H7 (cell line): ENCODE measurements around the gene FIGN. TPM values are rescaled to one million over a fixed set of nuclear protein-coding genes. Genes with fewer than 3 reads are reported as not detected.

Source experiments
- DNase-seq: peaks from one replicate; pipeline ENCODE4 v3.0.0; 2012
- H3K27me3 ChIP-seq: 2 replicates; pipeline ENCODE4 v1.6.0; 2011; ENCODE audit warnings: mild to moderate bottlenecking, low read length; ENCODE audit not compliant: control insufficient read depth, insufficient read depth
- H3K36me3 ChIP-seq: replicated peaks from 2 replicates; pipeline ENCODE4 v1.5.1; 2011; ENCODE audit warnings: low read length; ENCODE audit not compliant: control insufficient read depth, insufficient read depth
- H3K4me3 ChIP-seq: 2 replicates; pipeline ENCODE4 v1.5.1; 2011; ENCODE audit warnings: low read depth, mild to moderate bottlenecking, control low read depth, low read length, moderate library complexity; ENCODE audit not compliant: insufficient read depth
- total RNA-seq: library from RNA; depleted of rRNA; stranded (reverse); fragments of >200 nt; shearing (Covaris generic); gene quantifications from 2 replicates; pipeline ENCODE4 v1.2.3, GENCODE V29; 2014

The FIGN gene
- total RNA-seq, 1 experiment from 2014 or later: 8.7 TPM

GRCh38 chr2:163610817-163611556 is 124.8 kb downstream of the FIGN start:
- peak; percentile 13 for DNase-seq
- Histone ChIP-seq H3K4me3 (no peak overlapping the region), H3K36me3 (no peaks in the 10 kb centered on the region; the same call in 1 of the 2 replicates), H3K27me3 (no peaks in the 10 kb centered on the region)

GRCh38 chr2:163607630-163608029 is 128.2 kb downstream of the FIGN start:
- Histone ChIP-seq H3K36me3 (no peaks in the 10 kb centered on the region; the same call in 1 of the 2 replicates), H3K4me3 (no peak overlapping the region), H3K27me3 (no peaks in the 10 kb centered on the region)
- DNase-seq: no peak

GRCh38 chr2:163606878-163607277 is 128.9 kb downstream of the FIGN start:
- no peaks in the 10 kb centered on the region; the same call in 1 of the 2 replicates for H3K36me3 ChIP-seq
- no peak overlapping the region for H3K4me3 ChIP-seq
- DNase-seq: no peak
- H3K27me3 ChIP-seq: no peaks in the 10 kb centered on the region

GRCh38 chr2:163605779-163606178 is 130.0 kb downstream of the FIGN start:
- no peaks in the 10 kb centered on the region; the same call in 1 of the 2 replicates for H3K36me3 ChIP-seq
- H3K27me3 ChIP-seq: no peaks in the 10 kb centered on the region
- DNase-seq: no peak
- no peak overlapping the region for H3K4me3 ChIP-seq

DNA sequence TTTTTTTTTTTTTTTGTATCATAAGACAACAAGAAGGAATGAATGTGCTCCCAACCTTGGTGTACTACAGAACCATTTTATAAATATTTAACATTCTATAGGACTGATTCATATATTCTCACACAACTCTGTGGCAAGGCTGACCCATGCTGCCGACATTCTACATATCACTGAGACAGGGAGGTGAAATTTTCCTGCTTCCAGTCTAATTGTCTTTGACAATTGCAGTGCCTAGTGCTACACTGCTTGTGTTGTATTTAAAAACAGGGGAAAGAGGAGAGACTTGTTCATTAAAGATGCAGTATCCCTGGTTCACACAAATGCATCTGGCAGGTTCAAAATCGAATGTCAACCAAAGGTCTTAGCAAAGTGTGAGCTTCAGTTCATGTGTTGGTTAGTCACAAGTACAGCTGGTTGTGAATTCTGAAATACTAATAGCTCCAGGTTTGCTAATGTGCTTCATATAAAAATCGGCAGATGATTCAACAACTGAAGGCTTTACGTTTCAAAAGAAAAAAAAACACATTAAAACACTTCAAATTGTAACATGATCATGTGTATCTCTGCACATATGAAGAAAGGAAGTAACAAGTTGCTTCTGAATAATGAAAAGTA is 130.8 kb downstream of the FIGN start:
- Histone ChIP-seq H3K4me3 (no peak overlapping the region), H3K36me3 (no peaks in the 10 kb centered on the region), H3K27me3 (no peaks in the 10 kb centered on the region)
- no peak for DNase-seq

GRCh38 chr2:163602196-163602595 is 133.6 kb downstream of the FIGN start:
- DNase-seq: no peak
- Histone ChIP-seq H3K27me3 (no peaks in the 10 kb centered on the region), H3K4me3 (no peak overlapping the region), H3K36me3 (no peaks in the 10 kb centered on the region)

DNA sequence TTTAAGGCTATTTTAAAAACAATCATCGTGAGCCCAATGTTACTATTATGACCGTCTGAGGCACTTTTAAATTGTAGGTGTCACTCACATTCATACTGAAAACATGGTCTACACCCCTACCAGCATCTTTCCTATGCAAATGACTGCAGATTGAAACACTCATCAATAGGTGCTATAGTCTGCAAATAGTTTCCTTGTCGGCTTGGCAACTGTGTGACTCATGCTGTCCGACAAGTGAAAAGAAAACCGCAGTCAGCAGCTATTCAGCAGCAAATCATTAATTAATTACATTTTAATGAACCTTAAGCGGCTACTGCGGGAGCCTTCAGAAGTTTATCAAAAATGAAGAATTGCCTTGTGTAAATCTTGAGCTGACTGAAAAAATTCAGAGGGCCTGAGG is 134.4 kb downstream of the FIGN start:
- DNase-seq: no peak

DNA sequence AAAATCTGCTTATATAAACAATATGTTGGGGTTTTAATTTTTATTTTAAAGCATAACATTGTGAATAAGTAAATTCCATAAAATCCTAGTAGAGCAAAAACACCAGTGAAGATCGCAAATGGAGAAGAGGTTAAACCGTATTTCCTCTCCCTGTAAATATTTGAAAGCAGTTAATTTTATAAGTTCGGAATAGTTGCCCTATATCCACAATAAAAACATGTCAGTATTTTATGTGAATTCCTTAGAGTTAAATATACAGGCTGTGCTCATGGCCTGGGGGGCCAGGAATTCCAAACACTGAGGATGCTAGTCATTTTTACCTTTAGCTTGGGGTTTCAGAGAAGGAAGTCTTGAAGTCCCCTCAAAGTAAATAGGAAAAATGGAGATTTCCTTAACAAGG is 135.0 kb downstream of the FIGN start:
- Histone ChIP-seq H3K36me3 (no peaks in the 10 kb centered on the region), H3K4me3 (no peak overlapping the region), H3K27me3 (no peaks in the 10 kb centered on the region)
- no peak for DNase-seq

More for the DNA sequence above, 134.4 kb downstream of the FIGN start:
- Histone ChIP-seq H3K36me3 (no peaks in the 10 kb centered on the region), H3K4me3 (no peak overlapping the region), H3K27me3 (no peaks in the 10 kb centered on the region)

GRCh38 chr2:163595028-163595427 is 140.8 kb downstream of the FIGN start:
- no peak for DNase-seq
- H3K36me3 ChIP-seq: no peaks in the 10 kb centered on the region
- no peak overlapping the region for H3K4me3 ChIP-seq
- H3K27me3 ChIP-seq: no peaks in the 10 kb centered on the region

GRCh38 chr2:163594497-163594896 is 141.3 kb downstream of the FIGN start:
- H3K27me3 ChIP-seq: no peaks in the 10 kb centered on the region
- no peaks in the 10 kb centered on the region for H3K36me3 ChIP-seq
- H3K4me3 ChIP-seq: no peak overlapping the region
- DNase-seq: no peak

DNA sequence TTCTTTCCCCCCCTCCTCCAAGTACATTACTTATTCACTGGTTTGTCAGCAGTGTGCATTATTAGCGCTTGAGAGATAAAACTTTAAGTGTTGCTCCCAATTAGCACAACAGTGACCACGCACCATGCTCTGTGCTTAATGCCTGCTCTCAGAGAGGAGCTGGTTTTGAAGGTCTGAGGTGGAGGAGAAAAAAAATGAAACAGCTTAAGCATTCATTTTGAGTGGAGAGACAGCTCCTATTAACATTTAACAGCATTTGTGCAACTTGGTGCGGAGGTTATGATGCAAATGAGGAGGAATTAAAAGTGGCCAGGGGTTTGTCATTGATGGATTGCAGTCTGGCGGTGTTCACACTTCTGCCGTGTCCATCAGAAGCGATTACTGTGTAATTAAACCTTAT is 141.8 kb downstream of the FIGN start:
- Histone ChIP-seq H3K36me3 (no peaks in the 10 kb centered on the region), H3K4me3 (no peak overlapping the region), H3K27me3 (no peaks in the 10 kb centered on the region)
- DNase-seq: no peak

GRCh38 chr2:163592954-163593622 is 142.7 kb downstream of the FIGN start:
- peak; percentile 14 for DNase-seq
- H3K27me3 ChIP-seq: no peaks in the 10 kb centered on the region
- H3K36me3 ChIP-seq: no peaks in the 10 kb centered on the region
- H3K4me3 ChIP-seq: no peak overlapping the region

DNA sequence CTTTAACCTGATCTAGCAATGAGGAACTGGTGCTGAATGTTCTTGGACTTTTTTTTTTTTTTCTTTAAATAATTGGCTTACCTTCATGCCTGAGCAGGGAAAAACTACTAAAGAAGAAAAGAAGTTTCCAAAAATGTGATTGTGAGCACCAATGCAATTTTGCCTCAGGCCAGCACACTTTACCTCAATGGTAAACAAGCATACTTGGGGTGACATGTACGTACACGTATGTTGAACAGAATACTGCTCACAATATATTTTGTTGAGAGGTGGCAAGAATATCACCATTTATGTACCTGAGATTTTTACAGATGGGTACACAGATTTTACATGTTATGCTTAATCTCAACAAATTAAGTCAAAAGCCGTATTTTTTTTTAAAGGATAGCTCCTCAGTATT is 144.3 kb downstream of the FIGN start:
- Histone ChIP-seq H3K4me3 (no peak overlapping the region), H3K36me3 (no peaks in the 10 kb centered on the region), H3K27me3 (no peaks in the 10 kb centered on the region)
- DNase-seq: no peak

DNA sequence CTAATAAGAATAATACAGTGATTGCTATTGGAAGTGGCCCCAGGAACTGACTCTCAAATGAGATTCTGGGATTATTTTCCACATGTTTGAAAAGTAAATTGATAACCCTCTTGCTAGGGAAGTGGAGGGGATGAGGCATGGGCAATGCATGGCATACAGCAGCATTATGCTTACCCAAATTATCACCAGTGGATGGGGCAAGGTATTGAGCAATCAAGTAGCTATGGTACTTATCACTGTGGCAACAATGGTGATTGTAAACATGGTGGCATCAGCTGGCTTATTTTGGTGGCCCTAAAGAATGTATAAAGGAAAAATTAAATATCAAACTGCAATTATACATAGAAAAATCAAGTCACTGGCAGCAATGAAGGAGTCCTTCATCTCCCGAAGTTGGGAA is 155.1 kb downstream of the FIGN start:
- Histone ChIP-seq H3K27me3 (no peaks in the 10 kb centered on the region), H3K4me3 (no peak overlapping the region), H3K36me3 (no peaks in the 10 kb centered on the region)
- DNase-seq: no peak

DNA sequence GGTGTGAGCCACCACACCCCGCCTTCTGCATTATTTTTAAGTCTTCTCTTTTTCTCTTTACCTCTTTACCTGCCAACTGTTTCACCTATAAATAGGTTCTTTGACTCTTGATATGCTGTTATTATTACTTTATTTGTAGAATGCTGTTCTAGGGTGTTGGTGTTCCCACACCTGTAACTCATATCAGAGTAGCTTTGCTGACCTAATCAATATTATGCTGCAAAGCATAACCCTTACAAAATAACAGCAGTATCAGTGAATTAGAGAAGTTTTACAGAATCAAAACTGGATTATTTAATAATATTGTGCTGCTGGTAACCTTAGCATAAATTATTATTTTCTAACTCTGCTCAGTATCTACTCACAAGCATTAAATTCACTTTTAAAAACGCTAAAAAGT is 161.5 kb downstream of the FIGN start:
- DNase-seq: no peak
- Histone ChIP-seq H3K4me3 (no peak overlapping the region), H3K27me3 (no peaks in the 10 kb centered on the region), H3K36me3 (no peaks in the 10 kb centered on the region)
